ENCODE data around the gene FAM120B.

The FAM120B gene

GRCh38 chr6:170410241-170410640 lies 103.7 kb downstream of the FAM120B start:
- TF ChIP-seq EZH2phosphoT487 (IDR thresholded peaks at IDR 0.05; ENCODE audit: borderline replicate concordance, low read length) (no peak), CTCF (IDR thresholded peaks at IDR 0.05; ENCODE audit: low read depth, low read length, poor library complexity, severe bottlenecking) (no peak)
- Histone ChIP-seq H3K36me3 (ENCODE audit: control insufficient read depth, low read length) (no peaks in the 10 kb centered on the region), H3K27ac (ENCODE audit: low read depth, low read length) (no peak overlapping the region), H3K4me1 (ENCODE audit: control insufficient read depth, low read length) (no peaks in the 10 kb centered on the region), H3K9me3 (ENCODE audit: control insufficient read depth, insufficient read depth, low read length) (no peaks in the 10 kb centered on the region), H4K20me1 (ENCODE audit: control insufficient read depth, insufficient read depth, low read depth, low read length) (no peaks in the 10 kb centered on the region), H3F3A (ENCODE audit: control insufficient read depth, insufficient read depth) (no peaks in the 10 kb centered on the region), H3K9me2 (replicated peaks; ENCODE audit: control insufficient read depth, low read length) (no peaks in the 10 kb centered on the region), H3K27me3 (ENCODE audit: control insufficient read depth, low read length) (peaks cover 5% of the 10 kb centered on the region; the same call in 1 of the 2 replicates), H3K79me2 (ENCODE audit: control insufficient read depth, low read length) (no peaks in the 10 kb centered on the region), H3K4me3 (ENCODE audit: low read length) (no peak overlapping the region), H3K4me2 (ENCODE audit: low read length) (no peak overlapping the region)

- no peaks in the 10 kb centered on the region for H3K9me2 ChIP-seq (replicated peaks; ENCODE audit: control insufficient read depth, low read length)
These were observed 108.8 kb downstream of the FAM120B start for GRCh38 chr6:170415318-170415717.

GRCh38 chr6:170416303-170416702 lies 109.7 kb downstream of the FAM120B start:
- H3K36me3 ChIP-seq (ENCODE audit: control insufficient read depth, low read length), result no peaks in the 10 kb centered on the region
- no peaks in the 10 kb centered on the region for H3F3A ChIP-seq (ENCODE audit: control insufficient read depth, insufficient read depth)
- H3K27ac ChIP-seq (ENCODE audit: low read depth, low read length), result no peak overlapping the region
- no peak overlapping the region for H3K4me3 ChIP-seq (ENCODE audit: low read length)
- H4K20me1 ChIP-seq (ENCODE audit: control insufficient read depth, insufficient read depth, low read depth, low read length), result no peaks in the 10 kb centered on the region
- H3K79me2 ChIP-seq (ENCODE audit: control insufficient read depth, low read length), result no peaks in the 10 kb centered on the region
- peaks cover 5% of the 10 kb centered on the region; the same call in 1 of the 2 replicates for H3K27me3 ChIP-seq (ENCODE audit: control insufficient read depth, low read length)
- H3K9me3 ChIP-seq (ENCODE audit: control insufficient read depth, insufficient read depth, low read length), result no peaks in the 10 kb centered on the region
- no peak overlapping the region for H3K4me2 ChIP-seq (ENCODE audit: low read length)
- TF ChIP-seq CTCF (IDR thresholded peaks at IDR 0.05; ENCODE audit: low read depth, low read length, poor library complexity, severe bottlenecking) (no peak), EZH2phosphoT487 (IDR thresholded peaks at IDR 0.05; ENCODE audit: borderline replicate concordance, low read length) (no peak)
- no peaks in the 10 kb centered on the region for H3K4me1 ChIP-seq (ENCODE audit: control insufficient read depth, low read length)
- no peaks in the 10 kb centered on the region for H3K9me2 ChIP-seq (replicated peaks; ENCODE audit: control insufficient read depth, low read length)

More at GRCh38 chr6:170415318-170415717, 108.8 kb downstream of the FAM120B start:
- no peaks in the 10 kb centered on the region for H4K20me1 ChIP-seq (ENCODE audit: control insufficient read depth, insufficient read depth, low read depth, low read length)
- H3K4me2 ChIP-seq (ENCODE audit: low read length), result no peak overlapping the region
- TF ChIP-seq CTCF (IDR thresholded peaks at IDR 0.05; ENCODE audit: low read depth, low read length, poor library complexity, severe bottlenecking) (no peak), EZH2phosphoT487 (IDR thresholded peaks at IDR 0.05; ENCODE audit: borderline replicate concordance, low read length) (no peak)
- H3F3A ChIP-seq (ENCODE audit: control insufficient read depth, insufficient read depth), result no peaks in the 10 kb centered on the region
- no peaks in the 10 kb centered on the region for H3K36me3 ChIP-seq (ENCODE audit: control insufficient read depth, low read length)
- peaks cover 5% of the 10 kb centered on the region; the same call in 1 of the 2 replicates for H3K27me3 ChIP-seq (ENCODE audit: control insufficient read depth, low read length)
- H3K4me1 ChIP-seq (ENCODE audit: control insufficient read depth, low read length), result no peaks in the 10 kb centered on the region
- no peaks in the 10 kb centered on the region for H3K9me3 ChIP-seq (ENCODE audit: control insufficient read depth, insufficient read depth, low read length)
- H3K27ac ChIP-seq (ENCODE audit: low read depth, low read length), result no peak overlapping the region
- no peak overlapping the region for H3K4me3 ChIP-seq (ENCODE audit: low read length)
- H3K79me2 ChIP-seq (ENCODE audit: control insufficient read depth, low read length), result no peaks in the 10 kb centered on the region
